DND-41 (cell line): ENCODE results near the gene SST.

Source experiments
- ATAC-seq: fragments of 200-7000 bp; cut with Tn5 transposase; 3 replicates; pipeline ENCODE4 v1.9.1; 2021; ENCODE audit warnings: low read depth; ENCODE audit not compliant: insufficient read depth
- DNase-seq: peaks from one replicate; pipeline ENCODE4 v3.0.0-alpha.2; 2020
- H2AFZ ChIP-seq: 2 replicates; pipeline ENCODE4 v1.6.0; 2012; ENCODE audit warnings: low read depth, low read length
- H3K27ac ChIP-seq: 2 replicates; pipeline ENCODE4 v1.5.1; 2012; ENCODE audit warnings: low read length, inconsistent platforms
- H3K27me3 ChIP-seq: fragments of 200-600 bp; sonication (generic); 2 replicates; pipeline ENCODE4 v1.6.0; 2012; ENCODE audit warnings: low read length, mild to moderate bottlenecking, inconsistent platforms; ENCODE audit not compliant: insufficient read depth, poor library complexity
- H3K36me3 ChIP-seq: 2 replicates; pipeline ENCODE4 v1.5.1; 2012; ENCODE audit warnings: low read length, inconsistent platforms; ENCODE audit not compliant: insufficient read depth
- H3K4me1 ChIP-seq: 2 replicates; pipeline ENCODE4 v1.5.1; 2012; ENCODE audit warnings: mild to moderate bottlenecking, low read length; ENCODE audit not compliant: insufficient read depth
- H3K4me2 ChIP-seq: 2 replicates; pipeline ENCODE4 v1.6.0; 2012; ENCODE audit warnings: mild to moderate bottlenecking, moderate library complexity, low read length, inconsistent platforms; ENCODE audit not compliant: insufficient read depth
- H3K4me3 ChIP-seq, 2 experiments: fragments of 200-600 bp in 1 of 2; shearing (Covaris generic) in 1 of 2; 2 replicates each; pipeline ENCODE4 v1.5.1; 2012 to 2016; ENCODE audit warnings: inconsistent platforms in 2 of 2, low read length in 2 of 2, mild to moderate bottlenecking in 2 of 2, low read depth in 1 of 2, moderate library complexity in 1 of 2
- H3K79me2 ChIP-seq: 2 replicates; pipeline ENCODE4 v1.6.0; 2012; ENCODE audit warnings: low read length, inconsistent platforms; ENCODE audit not compliant: insufficient read depth
- H3K9ac ChIP-seq: 2 replicates; pipeline ENCODE4 v1.6.0; 2012; ENCODE audit warnings: low read depth, mild to moderate bottlenecking, inconsistent platforms, low read length, moderate library complexity
- H3K9me3 ChIP-seq: 2 replicates; pipeline ENCODE4 v1.5.1; 2012; ENCODE audit warnings: low read length, moderate library complexity, mild to moderate bottlenecking, inconsistent platforms; ENCODE audit not compliant: insufficient read depth, severe bottlenecking
- H4K20me1 ChIP-seq: 2 replicates; pipeline ENCODE4 v1.6.0; 2012; ENCODE audit warnings: low read length; ENCODE audit not compliant: insufficient read depth
- EZH2 ChIP-seq: IDR thresholded peaks from 3 replicates; pipeline ENCODE4 v1.6.1; 2012; ENCODE audit warnings: borderline replicate concordance, low read depth, mild to moderate bottlenecking, moderate library complexity, low read length, inconsistent platforms; ENCODE audit not compliant: severe bottlenecking
- TF ChIP-seq, protein P1 (sequence below): IDR thresholded peaks from 2 replicates; pipeline ENCODE4 v1.5.1; 2012; ENCODE audit warnings: borderline replicate concordance, low read length, moderate library complexity, mild to moderate bottlenecking; ENCODE audit not compliant: poor library complexity, severe bottlenecking; ENCODE audit errors: extremely low read depth

Gene SST

GRCh38 chr3:187641320-187642016 lies 28.7 kb downstream of the SST start:
- H3K27me3 ChIP-seq, result peaks cover 3% of the 10 kb centered on the region
- no peaks in the 10 kb centered on the region for H3K9me3 ChIP-seq
- no peak overlapping the region for H2AFZ ChIP-seq
- H3K4me2 ChIP-seq, result no peak overlapping the region
- no peak for ATAC-seq
- no peak overlapping the region for H3K9ac ChIP-seq
- no peak overlapping the region for H3K4me3 ChIP-seq
- TF ChIP-seq, protein P1, sequence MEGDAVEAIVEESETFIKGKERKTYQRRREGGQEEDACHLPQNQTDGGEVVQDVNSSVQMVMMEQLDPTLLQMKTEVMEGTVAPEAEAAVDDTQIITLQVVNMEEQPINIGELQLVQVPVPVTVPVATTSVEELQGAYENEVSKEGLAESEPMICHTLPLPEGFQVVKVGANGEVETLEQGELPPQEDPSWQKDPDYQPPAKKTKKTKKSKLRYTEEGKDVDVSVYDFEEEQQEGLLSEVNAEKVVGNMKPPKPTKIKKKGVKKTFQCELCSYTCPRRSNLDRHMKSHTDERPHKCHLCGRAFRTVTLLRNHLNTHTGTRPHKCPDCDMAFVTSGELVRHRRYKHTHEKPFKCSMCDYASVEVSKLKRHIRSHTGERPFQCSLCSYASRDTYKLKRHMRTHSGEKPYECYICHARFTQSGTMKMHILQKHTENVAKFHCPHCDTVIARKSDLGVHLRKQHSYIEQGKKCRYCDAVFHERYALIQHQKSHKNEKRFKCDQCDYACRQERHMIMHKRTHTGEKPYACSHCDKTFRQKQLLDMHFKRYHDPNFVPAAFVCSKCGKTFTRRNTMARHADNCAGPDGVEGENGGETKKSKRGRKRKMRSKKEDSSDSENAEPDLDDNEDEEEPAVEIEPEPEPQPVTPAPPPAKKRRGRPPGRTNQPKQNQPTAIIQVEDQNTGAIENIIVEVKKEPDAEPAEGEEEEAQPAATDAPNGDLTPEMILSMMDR, result no peak
- no peak for TF ChIP-seq EZH2
- no peak overlapping the region for H3K27ac ChIP-seq
- no peaks in the 10 kb centered on the region for H4K20me1 ChIP-seq
- DNase-seq, result no peak
- H3K4me1 ChIP-seq, result no peaks in the 10 kb centered on the region
- no peaks in the 10 kb centered on the region for H3K36me3 ChIP-seq
- no peaks in the 10 kb centered on the region for H3K79me2 ChIP-seq

GRCh38 chr3:187640569-187641059 lies 29.6 kb downstream of the SST start:
- no peak overlapping the region for H3K4me2 ChIP-seq
- peaks cover 3% of the 10 kb centered on the region for H3K27me3 ChIP-seq
- H3K9me3 ChIP-seq, result no peaks in the 10 kb centered on the region
- no peaks in the 10 kb centered on the region for H3K4me1 ChIP-seq
- H3K4me3 ChIP-seq, result no peak overlapping the region
- ATAC-seq (no peak), DNase-seq (no peak)
- TF ChIP-seq, protein P1, result no peak
- TF ChIP-seq EZH2, result no peak
- no peak overlapping the region for H3K27ac ChIP-seq
- H3K9ac ChIP-seq, result no peak overlapping the region
- no peaks in the 10 kb centered on the region for H3K36me3 ChIP-seq
- H2AFZ ChIP-seq, result no peak overlapping the region
- H3K79me2 ChIP-seq, result no peaks in the 10 kb centered on the region
- no peaks in the 10 kb centered on the region for H4K20me1 ChIP-seq

- Histone ChIP-seq H2AFZ (no peak overlapping the region), H3K4me2 (no peak overlapping the region), H3K27ac (no peak overlapping the region), H3K79me2 (no peaks in the 10 kb centered on the region), H4K20me1 (no peaks in the 10 kb centered on the region), H3K27me3 (peaks cover 3% of the 10 kb centered on the region), H3K4me1 (no peaks in the 10 kb centered on the region), H3K9me3 (no peaks in the 10 kb centered on the region), H3K4me3 (no peak overlapping the region), H3K9ac (no peak overlapping the region), H3K36me3 (no peaks in the 10 kb centered on the region)
- TF ChIP-seq, protein P1, result no peak
- TF ChIP-seq EZH2, result no peak
- DNase-seq, result no peak
- ATAC-seq, result no peak
Measured at GRCh38 chr3:187639927-187640568, 30.1 kb downstream of the SST start.
